ENCODE results near the gene EXOC4. TPM values are rescaled to one million over a fixed set of nuclear protein-coding genes. Genes with fewer than 3 reads are reported as not detected.

The EXOC4 gene
- total RNA-seq, 2 experiments from 2014 or later: 58.0 to 59.9 TPM

DNA sequence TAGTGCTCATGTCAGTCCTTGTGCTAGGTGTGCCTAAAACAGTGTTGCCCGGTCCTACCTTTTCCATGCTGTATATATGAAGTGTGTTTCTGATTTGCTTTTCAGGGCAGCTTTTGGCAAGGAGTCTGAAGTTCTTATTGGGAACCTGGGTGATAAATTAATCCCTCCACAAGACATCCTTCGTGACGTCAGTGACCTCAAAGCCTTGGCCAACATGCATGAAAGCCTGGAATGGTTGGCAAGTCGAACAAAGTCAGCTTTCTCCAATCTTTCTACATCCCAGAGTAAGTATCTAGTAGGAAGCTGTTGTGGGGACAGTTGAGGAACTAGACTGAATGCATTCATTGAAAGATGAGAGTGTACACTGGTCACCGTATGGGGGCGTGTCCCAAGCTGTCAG, 684.9 kb downstream of the EXOC4 start:
- ChIA-PET POLR2A (no interaction called here), CTCF (no interaction called here)
- Histone ChIP-seq H3K27ac (ENCODE audit: low read depth in 1 of 2, low read length in 2 of 2) (no peak overlapping the region), H3K27me3 (ENCODE audit: control insufficient read depth in 1 of 2, insufficient read depth in 2 of 2, low read length in 2 of 2) (no peaks in the 10 kb centered on the region), H3K4me3 (ENCODE audit: low read length) (no peak overlapping the region), H3K9me3 (ENCODE audit: control insufficient read depth in 1 of 2, insufficient read depth in 1 of 2, low read length in 2 of 2) (no peaks in the 10 kb centered on the region), H3K36me3 (ENCODE audit: insufficient read depth, low read length) (peaks cover 16% of the 10 kb centered on the region), H3K4me1 (ENCODE audit: insufficient read depth, low read length) (no peaks in the 10 kb centered on the region)
- no peaks in the 10 kb centered on the region for H3K4me1 Mint-ChIP-seq (ENCODE audit: low read depth)
- no peak overlapping the region for H3K4me3 Mint-ChIP-seq
- H3K27me3 Mint-ChIP-seq: no peaks in the 10 kb centered on the region
- no peak for ATAC-seq (ENCODE audit: poor library complexity)
- no peak for DNase-seq
- intact Hi-C loops (cut with DNase I, micrococcal nuclease): no loop called here
- TF ChIP-seq, protein P1, sequence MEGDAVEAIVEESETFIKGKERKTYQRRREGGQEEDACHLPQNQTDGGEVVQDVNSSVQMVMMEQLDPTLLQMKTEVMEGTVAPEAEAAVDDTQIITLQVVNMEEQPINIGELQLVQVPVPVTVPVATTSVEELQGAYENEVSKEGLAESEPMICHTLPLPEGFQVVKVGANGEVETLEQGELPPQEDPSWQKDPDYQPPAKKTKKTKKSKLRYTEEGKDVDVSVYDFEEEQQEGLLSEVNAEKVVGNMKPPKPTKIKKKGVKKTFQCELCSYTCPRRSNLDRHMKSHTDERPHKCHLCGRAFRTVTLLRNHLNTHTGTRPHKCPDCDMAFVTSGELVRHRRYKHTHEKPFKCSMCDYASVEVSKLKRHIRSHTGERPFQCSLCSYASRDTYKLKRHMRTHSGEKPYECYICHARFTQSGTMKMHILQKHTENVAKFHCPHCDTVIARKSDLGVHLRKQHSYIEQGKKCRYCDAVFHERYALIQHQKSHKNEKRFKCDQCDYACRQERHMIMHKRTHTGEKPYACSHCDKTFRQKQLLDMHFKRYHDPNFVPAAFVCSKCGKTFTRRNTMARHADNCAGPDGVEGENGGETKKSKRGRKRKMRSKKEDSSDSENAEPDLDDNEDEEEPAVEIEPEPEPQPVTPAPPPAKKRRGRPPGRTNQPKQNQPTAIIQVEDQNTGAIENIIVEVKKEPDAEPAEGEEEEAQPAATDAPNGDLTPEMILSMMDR (IDR thresholded peaks at IDR 0.05): no peak
- no peak overlapping the region for H3K27ac Mint-ChIP-seq
- H3K9me3 Mint-ChIP-seq: no peaks in the 10 kb centered on the region
- peaks cover 78% of the 10 kb centered on the region for H3K36me3 Mint-ChIP-seq (ENCODE audit: low read depth)

DNA sequence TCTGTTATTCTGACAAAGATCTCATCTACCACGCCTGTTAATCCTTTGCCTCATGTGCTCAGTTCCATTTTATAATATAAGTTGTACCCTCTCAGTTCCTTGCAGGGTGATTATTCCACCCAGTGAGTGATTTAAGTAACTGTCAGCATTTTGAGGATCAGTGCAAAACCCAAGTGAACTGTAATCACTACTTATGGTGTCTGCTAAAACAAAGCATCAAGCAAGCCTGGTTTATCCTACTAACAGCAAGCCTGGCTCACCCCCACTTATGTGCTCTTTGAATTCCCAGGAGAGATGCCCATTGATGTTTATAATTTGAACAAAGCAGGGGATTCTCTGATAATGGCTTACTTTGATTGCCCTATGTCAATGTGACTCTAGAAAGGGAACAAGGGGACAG, 687.5 kb downstream of the EXOC4 start:
- ATAC-seq (ENCODE audit: poor library complexity) (no peak), DNase-seq (no peak)
- Mint-ChIP-seq H3K27ac (no peak overlapping the region), H3K9me3 (no peaks in the 10 kb centered on the region), H3K36me3 (ENCODE audit: low read depth) (peaks cover 62% of the 10 kb centered on the region), H3K4me1 (ENCODE audit: low read depth) (no peaks in the 10 kb centered on the region), H3K4me3 (no peak overlapping the region), H3K27me3 (no peaks in the 10 kb centered on the region)
- Histone ChIP-seq H3K4me3 (ENCODE audit: low read length) (no peak overlapping the region), H3K27ac (ENCODE audit: low read depth in 1 of 2, low read length in 2 of 2) (no peak overlapping the region), H3K9me3 (ENCODE audit: control insufficient read depth in 1 of 2, insufficient read depth in 1 of 2, low read length in 2 of 2) (no peaks in the 10 kb centered on the region), H3K36me3 (ENCODE audit: insufficient read depth, low read length) (peaks cover 16% of the 10 kb centered on the region), H3K27me3 (ENCODE audit: control insufficient read depth in 1 of 2, insufficient read depth in 2 of 2, low read length in 2 of 2) (no peaks in the 10 kb centered on the region), H3K4me1 (ENCODE audit: insufficient read depth, low read length) (no peaks in the 10 kb centered on the region)
- CTCF ChIA-PET: no interaction called here
- TF ChIP-seq, protein P1 (IDR thresholded peaks at IDR 0.05): no peak
- POLR2A ChIA-PET: no interaction called here
- intact Hi-C loops (cut with DNase I, micrococcal nuclease): no loop called here

DNA sequence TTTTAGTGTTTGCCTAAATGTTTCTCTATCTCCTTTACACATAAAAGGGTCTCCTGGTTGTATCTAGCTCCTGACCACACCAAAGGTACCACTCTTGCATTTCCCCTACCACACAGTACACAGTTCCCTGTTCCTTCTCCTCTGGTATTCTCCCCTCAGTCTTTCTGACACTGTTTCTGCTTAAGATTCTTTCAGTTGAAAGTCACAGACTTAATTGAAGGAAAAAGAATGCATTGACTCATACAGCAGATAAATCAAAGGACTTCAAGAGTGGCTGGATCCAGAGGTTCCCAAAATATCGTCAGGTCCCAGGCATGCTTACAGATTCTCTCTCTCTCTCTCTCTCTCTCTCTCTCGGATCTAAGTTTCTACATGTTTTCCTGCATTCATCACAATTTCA, 688.6 kb downstream of the EXOC4 start:
- no peak overlapping the region for H3K27ac ChIP-seq (ENCODE audit: low read depth in 1 of 2, low read length in 2 of 2)
- peaks cover 16% of the 10 kb centered on the region for H3K36me3 ChIP-seq (ENCODE audit: insufficient read depth, low read length)
- H3K9me3 Mint-ChIP-seq: no peaks in the 10 kb centered on the region
- ChIA-PET POLR2A (no interaction called here), CTCF (no interaction called here)
- H3K36me3 Mint-ChIP-seq (ENCODE audit: low read depth): peaks cover 59% of the 10 kb centered on the region
- TF ChIP-seq, protein P1 (IDR thresholded peaks at IDR 0.05): no peak
- intact Hi-C loops (cut with DNase I, micrococcal nuclease): no loop called here
- no peak overlapping the region for H3K4me3 ChIP-seq (ENCODE audit: low read length)
- no peaks in the 10 kb centered on the region for H3K4me1 ChIP-seq (ENCODE audit: insufficient read depth, low read length)
- ATAC-seq (ENCODE audit: poor library complexity) (no peak), DNase-seq (no peak)
- no peaks in the 10 kb centered on the region for H3K9me3 ChIP-seq (ENCODE audit: control insufficient read depth in 1 of 2, insufficient read depth in 1 of 2, low read length in 2 of 2)
- no peak overlapping the region for H3K27ac Mint-ChIP-seq
- no peaks in the 10 kb centered on the region for H3K27me3 ChIP-seq (ENCODE audit: control insufficient read depth in 1 of 2, insufficient read depth in 2 of 2, low read length in 2 of 2)
- H3K27me3 Mint-ChIP-seq: no peaks in the 10 kb centered on the region
- H3K4me3 Mint-ChIP-seq: no peak overlapping the region
- no peaks in the 10 kb centered on the region for H3K4me1 Mint-ChIP-seq (ENCODE audit: low read depth)
